Memory B cell (primary cell): ENCODE measurements around the gene PRDM5.

Source experiments
- ATAC-seq: fragments of 150-1000 bp; cut with Tn5 transposase; 2 replicates; pipeline ENCODE4 v1.10.0; 2021; ENCODE audit warnings: low read depth, mild to moderate bottlenecking, moderate library complexity
- DNase-seq, 2 donors: peaks; one replicate each; pipeline ENCODE4 v3.0.0; 2022; ENCODE audit warnings: low spot score in 2 of 2
- H3K27ac Mint-ChIP-seq: one replicate; pipeline ENCODE4 v1.8.0; 2022; ENCODE audit warnings: mild to moderate bottlenecking, moderate library complexity, mixed read lengths
- H3K27me3 Mint-ChIP-seq: one replicate; pipeline ENCODE4 v1.8.0; 2022; ENCODE audit warnings: mixed read lengths
- H3K36me3 Mint-ChIP-seq: one replicate; pipeline ENCODE4 v1.8.0; 2022; ENCODE audit warnings: mild to moderate bottlenecking, mixed read lengths
- H3K4me1 Mint-ChIP-seq: one replicate; pipeline ENCODE4 v1.8.0; 2022; ENCODE audit warnings: mixed read lengths
- H3K4me3 Mint-ChIP-seq: one replicate; pipeline ENCODE4 v1.8.0; 2022; ENCODE audit warnings: mild to moderate bottlenecking, moderate library complexity, mixed read lengths
- H3K9me3 Mint-ChIP-seq: one replicate; pipeline ENCODE4 v1.8.0; 2022; ENCODE audit warnings: mixed read lengths

The PRDM5 gene

DNA sequence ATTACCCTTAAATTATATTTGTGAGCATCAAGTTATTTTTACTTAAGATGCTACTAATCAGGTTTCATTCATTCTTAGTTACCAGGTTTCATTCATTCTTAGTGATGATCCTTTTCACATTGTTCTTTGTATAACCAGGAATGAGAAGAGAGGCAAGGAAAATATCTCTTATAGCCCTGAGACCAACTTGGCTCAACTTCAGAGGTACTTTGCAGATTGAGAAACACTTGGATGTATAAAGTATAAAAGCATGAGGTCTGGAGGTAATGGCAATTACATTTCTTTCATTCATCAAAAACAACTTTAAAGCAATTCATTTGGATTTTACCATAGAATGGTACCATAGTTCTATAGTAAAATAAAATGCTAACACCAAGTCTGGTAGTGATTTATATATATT lies 231.0 kb downstream of the PRDM5 start:
- no peak overlapping the region for H3K4me3 Mint-ChIP-seq
- no peaks in the 10 kb centered on the region for H3K36me3 Mint-ChIP-seq
- peaks cover 4% of the 10 kb centered on the region for H3K9me3 Mint-ChIP-seq
- no peak for DNase-seq
- ATAC-seq = no peak
- H3K4me1 Mint-ChIP-seq = no peaks in the 10 kb centered on the region
- H3K27me3 Mint-ChIP-seq = no peaks in the 10 kb centered on the region
- H3K27ac Mint-ChIP-seq = no peak overlapping the region

DNA sequence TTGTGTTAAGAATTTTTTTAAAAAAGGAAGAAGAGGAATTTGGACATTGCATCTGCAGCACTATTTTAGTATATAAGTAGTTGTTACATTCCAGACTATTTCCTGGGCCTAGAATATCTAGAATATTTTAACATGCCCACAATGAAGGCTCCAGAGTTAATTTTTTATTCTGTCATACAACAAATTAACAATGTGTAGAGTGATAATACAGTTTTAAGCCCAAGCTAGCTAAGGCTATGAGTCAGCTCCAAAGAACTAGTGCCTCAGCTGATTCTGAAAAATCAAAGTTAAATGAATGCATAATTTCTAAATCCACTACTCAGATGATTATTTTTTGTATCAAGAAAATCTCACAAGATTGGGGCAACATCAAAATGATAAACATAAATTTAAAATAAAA lies 231.4 kb downstream of the PRDM5 start:
- Mint-ChIP-seq H3K9me3 (peaks cover 4% of the 10 kb centered on the region), H3K4me3 (no peak overlapping the region), H3K27me3 (no peaks in the 10 kb centered on the region), H3K4me1 (no peaks in the 10 kb centered on the region), H3K36me3 (no peaks in the 10 kb centered on the region), H3K27ac (no peak overlapping the region)
- ATAC-seq (no peak), DNase-seq (no peak)

DNA sequence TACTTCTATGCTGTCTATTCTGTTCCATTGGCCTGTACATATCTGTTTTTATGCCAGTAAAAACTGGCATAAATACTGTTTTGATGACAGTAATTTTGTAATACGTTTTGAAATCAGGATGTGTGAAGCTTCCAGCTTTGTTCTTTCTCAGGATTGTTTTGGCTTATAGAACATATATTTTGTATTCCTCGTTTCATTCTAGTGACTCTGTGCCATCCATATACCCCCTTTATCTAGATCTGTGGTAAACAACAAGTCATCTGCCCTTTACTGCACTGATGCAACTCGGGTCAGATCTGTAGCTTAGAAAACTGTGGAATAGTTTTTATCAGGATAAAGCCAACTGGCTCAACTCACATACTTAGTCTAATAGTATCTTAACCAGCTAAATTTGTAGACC lies 233.7 kb downstream of the PRDM5 start:
- H3K27me3 Mint-ChIP-seq = no peaks in the 10 kb centered on the region
- peaks cover 4% of the 10 kb centered on the region for H3K9me3 Mint-ChIP-seq
- no peak overlapping the region for H3K4me3 Mint-ChIP-seq
- no peak for DNase-seq
- no peak for ATAC-seq
- no peak overlapping the region for H3K27ac Mint-ChIP-seq
- H3K36me3 Mint-ChIP-seq = no peaks in the 10 kb centered on the region
- no peaks in the 10 kb centered on the region for H3K4me1 Mint-ChIP-seq

DNA sequence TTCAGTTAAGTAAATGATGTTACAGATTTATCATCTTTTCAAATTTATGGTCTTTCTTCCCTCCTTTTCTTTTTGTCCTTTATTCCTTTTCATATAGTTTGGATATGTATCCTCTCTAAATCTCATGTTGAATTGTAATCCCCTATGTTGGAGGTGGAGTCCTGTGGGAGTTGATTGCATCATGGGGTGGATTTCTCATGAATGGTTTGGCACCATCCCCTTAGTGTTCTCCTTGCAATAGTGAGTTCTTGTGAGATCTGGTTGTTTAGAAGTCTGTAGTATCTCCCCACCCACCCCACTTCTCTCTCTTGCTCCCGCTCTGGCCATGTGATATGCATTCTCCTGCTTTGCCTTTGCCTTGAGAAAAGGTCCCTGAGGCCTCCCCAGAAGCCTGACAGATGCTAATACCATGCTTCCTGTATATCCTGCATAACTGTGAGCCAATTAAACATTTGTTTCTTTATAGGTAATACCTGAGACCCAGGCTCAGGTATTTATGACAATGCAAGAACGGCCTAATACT lies 236.7 kb downstream of the PRDM5 start:
- H3K27me3 Mint-ChIP-seq = no peaks in the 10 kb centered on the region
- ATAC-seq = no peak
- H3K4me1 Mint-ChIP-seq = no peaks in the 10 kb centered on the region
- no peak overlapping the region for H3K27ac Mint-ChIP-seq
- H3K36me3 Mint-ChIP-seq = no peaks in the 10 kb centered on the region
- DNase-seq = no peak
- H3K9me3 Mint-ChIP-seq = peaks cover 4% of the 10 kb centered on the region
- no peak overlapping the region for H3K4me3 Mint-ChIP-seq

DNA sequence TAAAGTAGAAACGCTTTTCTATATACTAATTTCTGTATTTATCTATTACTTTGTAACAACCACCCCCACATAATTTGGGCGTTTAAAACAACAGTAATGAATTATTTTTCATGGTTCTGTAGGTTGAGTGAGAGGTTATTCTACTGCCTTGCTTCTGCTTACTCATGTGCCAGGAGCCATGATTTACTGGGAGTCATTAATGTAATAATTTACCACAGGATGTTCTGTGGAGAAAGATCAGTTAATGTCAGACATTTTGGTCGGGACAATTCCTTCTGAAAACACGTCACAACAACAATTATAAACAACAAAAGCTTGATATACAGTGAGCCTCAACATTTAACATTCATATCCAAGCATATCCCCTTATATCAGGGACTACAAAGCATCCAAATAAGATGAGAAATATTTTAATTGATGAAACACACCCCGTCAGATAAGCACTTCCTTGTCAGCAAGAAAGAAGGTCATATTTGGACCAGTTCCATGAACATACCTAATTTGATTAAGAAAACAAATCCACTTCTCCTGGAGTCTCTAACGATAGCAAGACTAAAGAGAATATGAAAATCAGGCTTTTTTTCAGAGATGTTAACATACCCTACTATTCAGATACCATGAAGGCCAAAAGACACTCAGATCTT lies 238.5 kb downstream of the PRDM5 start:
- Mint-ChIP-seq H3K27ac (no peak overlapping the region), H3K9me3 (peaks cover 4% of the 10 kb centered on the region), H3K4me1 (no peaks in the 10 kb centered on the region), H3K4me3 (no peak overlapping the region), H3K36me3 (no peaks in the 10 kb centered on the region), H3K27me3 (no peaks in the 10 kb centered on the region)
- ATAC-seq (no peak), DNase-seq (no peak)

DNA sequence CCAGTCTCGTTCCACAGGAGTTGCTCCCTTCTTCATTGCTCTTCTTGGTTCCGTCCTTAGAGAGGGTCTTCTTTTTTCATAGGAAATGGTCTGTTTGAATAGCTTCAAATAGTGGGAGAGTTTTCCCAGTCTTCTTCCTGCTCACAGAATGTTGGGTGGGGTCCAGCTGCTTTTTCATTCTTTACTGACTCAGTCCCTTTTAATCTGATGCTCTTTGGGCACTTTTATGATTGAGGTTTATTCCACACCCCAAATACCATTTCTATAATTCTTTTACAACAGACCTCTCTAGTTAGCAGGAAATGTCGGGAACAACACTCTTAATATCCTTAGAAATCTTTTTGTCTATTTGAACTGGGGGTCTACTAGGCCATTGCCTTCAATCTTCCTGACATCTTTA lies 239.5 kb downstream of the PRDM5 start:
- DNase-seq (no peak), ATAC-seq (no peak)
- Mint-ChIP-seq H3K4me1 (no peaks in the 10 kb centered on the region), H3K9me3 (peaks cover 2% of the 10 kb centered on the region), H3K36me3 (no peaks in the 10 kb centered on the region), H3K27me3 (no peaks in the 10 kb centered on the region), H3K4me3 (no peak overlapping the region), H3K27ac (no peak overlapping the region)

DNA sequence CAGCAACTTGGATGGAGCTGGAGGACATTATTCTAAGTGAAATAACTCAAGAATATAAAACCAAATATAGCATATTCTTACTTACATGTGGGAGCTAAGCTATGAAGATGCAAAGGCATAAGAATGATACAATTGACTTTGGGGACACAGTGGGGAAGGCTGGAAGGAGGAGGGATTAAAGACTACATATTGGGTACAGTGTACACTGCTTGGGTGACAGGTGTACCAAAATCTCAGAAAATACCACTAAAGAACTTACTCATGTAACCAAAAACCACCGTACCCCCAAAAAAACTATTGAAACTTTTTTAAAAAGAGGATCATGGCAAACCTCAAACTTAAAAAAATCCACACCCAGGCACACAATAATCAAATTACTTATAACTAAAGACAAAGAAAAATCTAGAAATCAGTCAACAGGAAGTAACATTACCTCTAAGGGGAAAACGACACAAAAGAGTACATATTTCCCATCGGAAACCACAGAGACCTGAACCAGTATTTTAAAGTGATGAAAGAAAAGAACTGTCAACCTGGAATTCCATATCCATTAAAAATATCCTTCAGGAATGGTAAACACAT lies 241.8 kb downstream of the PRDM5 start:
- no peak for DNase-seq

DNA sequence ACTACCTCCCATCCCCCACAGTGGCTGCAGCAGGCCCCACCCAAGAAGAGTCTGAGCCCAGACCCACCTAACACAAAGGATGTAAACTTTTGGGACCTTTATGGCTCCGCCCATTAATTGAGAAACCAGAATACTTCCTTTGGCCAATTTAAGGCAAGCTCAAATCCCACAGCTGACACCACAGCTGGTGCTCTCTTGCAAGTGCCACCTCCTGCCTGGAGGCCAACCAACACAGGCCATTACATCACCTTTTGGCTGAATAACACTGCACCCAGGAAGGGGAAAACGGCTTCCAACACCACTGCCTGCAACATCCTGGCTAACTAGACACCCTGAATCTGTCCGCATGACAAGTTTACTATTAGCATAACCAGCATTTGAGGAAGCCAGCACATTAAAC lies 248.8 kb downstream of the PRDM5 start:
- no peaks in the 10 kb centered on the region for H3K4me1 Mint-ChIP-seq
- no peak for DNase-seq
- no peaks in the 10 kb centered on the region for H3K27me3 Mint-ChIP-seq
- ATAC-seq = no peak
- H3K27ac Mint-ChIP-seq = no peak overlapping the region
- H3K4me3 Mint-ChIP-seq = no peak overlapping the region
- H3K9me3 Mint-ChIP-seq = peaks cover 7% of the 10 kb centered on the region
- no peaks in the 10 kb centered on the region for H3K36me3 Mint-ChIP-seq

More for the DNA sequence above, 241.8 kb downstream of the PRDM5 start:
- Mint-ChIP-seq H3K27ac (no peak overlapping the region), H3K9me3 (peaks cover 8% of the 10 kb centered on the region), H3K36me3 (no peaks in the 10 kb centered on the region), H3K4me1 (no peaks in the 10 kb centered on the region), H3K4me3 (no peak overlapping the region), H3K27me3 (no peaks in the 10 kb centered on the region)
- ATAC-seq = no peak

DNA sequence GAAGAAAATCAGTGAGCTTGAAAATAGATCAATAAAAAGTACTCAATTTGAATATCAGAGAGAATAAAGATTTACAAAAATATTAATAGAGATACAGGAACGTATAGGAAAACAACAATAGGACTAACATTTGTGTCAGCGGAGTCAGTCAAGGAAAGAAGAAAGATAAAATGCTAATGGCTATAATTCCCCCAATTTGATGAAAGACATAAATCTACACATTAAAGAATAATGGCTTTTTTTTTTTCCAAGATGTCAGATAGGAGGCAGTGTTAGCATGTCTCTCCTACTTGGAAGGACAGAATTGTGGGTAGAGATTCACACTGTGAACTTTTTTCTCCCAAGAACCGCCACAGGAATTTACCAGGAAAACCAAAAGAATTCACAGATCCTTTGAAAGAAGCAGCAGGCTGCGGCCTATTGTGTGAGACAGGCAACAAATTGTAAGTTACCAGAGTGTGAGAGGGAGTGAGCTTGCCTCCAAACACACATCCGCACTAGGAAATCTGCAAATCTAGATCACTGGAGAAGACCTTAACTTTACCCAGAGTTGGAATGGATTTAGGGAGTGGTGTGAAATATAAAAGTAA lies 249.9 kb downstream of the PRDM5 start:
- Mint-ChIP-seq H3K9me3 (peaks cover 7% of the 10 kb centered on the region), H3K27me3 (no peaks in the 10 kb centered on the region), H3K36me3 (no peaks in the 10 kb centered on the region), H3K27ac (no peak overlapping the region), H3K4me3 (no peak overlapping the region), H3K4me1 (no peaks in the 10 kb centered on the region)
- ATAC-seq (no peak), DNase-seq (no peak)

DNA sequence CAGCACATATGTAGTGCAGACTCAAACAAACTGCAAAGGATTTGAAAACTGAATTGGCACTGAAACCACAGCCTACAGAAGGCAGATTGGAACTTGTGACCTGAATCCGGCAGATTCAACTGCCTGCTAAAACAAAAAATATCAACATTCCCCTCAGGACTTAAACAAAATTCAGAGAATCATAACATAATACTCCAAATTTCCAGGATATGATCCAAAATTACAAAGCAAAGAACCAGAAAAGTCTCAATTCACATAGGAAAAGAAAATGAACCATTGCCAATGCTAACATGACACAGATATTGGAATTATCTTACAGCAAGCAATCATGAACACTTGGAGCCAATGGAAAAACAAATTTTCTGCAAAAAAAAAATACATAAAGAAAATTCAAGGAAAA lies 250.4 kb downstream of the PRDM5 start:
- no peak overlapping the region for H3K27ac Mint-ChIP-seq
- H3K4me3 Mint-ChIP-seq = no peak overlapping the region
- H3K27me3 Mint-ChIP-seq = no peaks in the 10 kb centered on the region
- H3K9me3 Mint-ChIP-seq = peaks cover 4% of the 10 kb centered on the region
- no peaks in the 10 kb centered on the region for H3K36me3 Mint-ChIP-seq
- no peaks in the 10 kb centered on the region for H3K4me1 Mint-ChIP-seq
- DNase-seq (no peak), ATAC-seq (no peak)

DNA sequence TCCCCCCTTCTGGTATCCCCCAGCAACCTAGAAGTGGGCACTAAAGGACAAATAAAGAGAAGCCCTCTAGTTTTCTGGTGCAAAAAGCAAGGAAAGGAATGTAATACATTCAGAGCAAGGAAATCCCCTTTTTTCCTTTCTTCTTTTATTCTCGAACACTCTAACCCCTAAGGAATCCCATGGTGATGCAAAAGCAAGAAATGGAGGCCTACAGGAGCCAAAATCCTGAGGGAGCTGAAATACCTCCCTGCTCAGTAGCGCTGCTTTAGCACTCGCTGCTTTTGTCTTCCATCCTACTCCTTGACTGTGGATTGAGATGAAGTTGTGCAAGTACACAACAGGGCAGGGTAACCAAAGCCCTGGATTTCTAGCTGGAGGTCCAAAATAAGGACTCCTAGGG lies 251.0 kb downstream of the PRDM5 start:
- no peaks in the 10 kb centered on the region for H3K4me1 Mint-ChIP-seq
- ATAC-seq (no peak), DNase-seq (no peak)
- no peak overlapping the region for H3K4me3 Mint-ChIP-seq
- no peak overlapping the region for H3K27ac Mint-ChIP-seq
- no peaks in the 10 kb centered on the region for H3K36me3 Mint-ChIP-seq
- H3K9me3 Mint-ChIP-seq = peaks cover 2% of the 10 kb centered on the region
- no peaks in the 10 kb centered on the region for H3K27me3 Mint-ChIP-seq

DNA sequence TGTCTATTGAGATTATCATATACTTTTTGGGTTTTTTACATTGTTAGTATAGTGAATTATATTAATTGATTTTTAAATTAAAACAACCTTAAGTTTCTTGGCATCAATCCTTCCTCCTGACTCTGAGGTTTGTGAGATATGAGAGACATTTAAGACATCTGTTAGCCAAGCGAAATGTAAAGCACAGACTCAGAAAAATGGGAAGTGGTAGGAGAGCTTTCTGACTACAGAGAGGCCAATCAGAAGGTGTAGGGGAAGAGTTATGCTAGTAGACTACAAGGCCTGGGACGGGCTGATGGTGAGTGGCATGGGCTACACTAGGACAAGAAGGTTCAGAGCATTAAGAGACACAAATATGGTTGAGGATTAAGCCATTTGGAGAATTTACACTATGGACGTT lies 255.4 kb downstream of the PRDM5 start:
- ATAC-seq (no peak), DNase-seq (no peak)
- Mint-ChIP-seq H3K27ac (no peak overlapping the region), H3K36me3 (no peaks in the 10 kb centered on the region), H3K4me3 (no peak overlapping the region), H3K9me3 (no peaks in the 10 kb centered on the region), H3K27me3 (no peaks in the 10 kb centered on the region), H3K4me1 (no peaks in the 10 kb centered on the region)

DNA sequence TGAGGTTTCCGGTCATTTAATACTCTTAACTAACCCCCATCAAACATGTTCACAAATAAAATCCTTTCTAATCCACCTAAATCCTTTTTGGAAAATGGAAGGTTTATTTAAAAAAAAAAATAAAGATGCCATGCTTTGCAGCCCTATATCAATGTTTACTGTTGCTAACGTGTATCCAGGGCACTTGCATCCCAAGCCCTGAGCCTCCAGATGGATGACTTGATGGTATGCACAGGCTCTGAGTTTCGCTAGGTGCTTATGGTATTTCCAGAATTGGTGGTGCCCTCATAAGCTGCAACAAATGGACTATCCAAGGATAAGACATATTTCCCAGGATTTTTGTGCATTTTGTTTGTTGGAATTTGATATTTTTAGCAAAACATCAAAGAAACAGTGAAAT lies 257.7 kb downstream of the PRDM5 start:
- Mint-ChIP-seq H3K4me3 (no peak overlapping the region), H3K4me1 (no peaks in the 10 kb centered on the region), H3K36me3 (no peaks in the 10 kb centered on the region), H3K27me3 (no peaks in the 10 kb centered on the region), H3K27ac (no peak overlapping the region), H3K9me3 (no peaks in the 10 kb centered on the region)
- DNase-seq (no peak), ATAC-seq (no peak)

DNA sequence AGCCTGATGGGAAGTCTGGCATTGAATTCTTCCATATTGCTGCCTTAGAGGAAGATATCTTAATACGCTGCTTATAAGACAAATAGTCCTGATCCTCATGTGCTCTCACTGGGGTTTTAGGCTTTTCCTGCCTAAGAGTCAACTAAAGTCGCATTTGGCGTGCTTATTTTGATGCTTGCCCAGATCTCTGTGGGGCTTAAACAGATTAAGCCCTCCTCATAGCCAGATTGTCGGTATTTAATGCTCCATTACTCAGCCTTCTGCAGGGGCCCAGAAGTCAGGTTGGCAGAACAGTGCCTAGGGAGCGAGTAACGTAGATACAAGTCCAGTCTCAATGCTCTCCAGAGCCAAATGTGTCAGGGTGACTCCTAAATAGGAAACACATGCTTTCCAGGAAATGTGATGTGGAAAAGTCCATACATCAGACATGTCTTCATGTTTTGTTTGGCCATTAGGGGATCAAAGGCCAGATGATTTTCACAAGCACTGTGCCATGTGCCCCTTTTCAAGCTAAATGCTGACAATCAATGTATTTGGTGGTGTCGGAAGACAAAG lies 262.8 kb downstream of the PRDM5 start:
- no peak for ATAC-seq
- no peak for DNase-seq
- peaks cover 2% of the 10 kb centered on the region for H3K9me3 Mint-ChIP-seq
- H3K27me3 Mint-ChIP-seq = no peaks in the 10 kb centered on the region
- H3K4me3 Mint-ChIP-seq = no peak overlapping the region
- H3K4me1 Mint-ChIP-seq = no peaks in the 10 kb centered on the region
- H3K36me3 Mint-ChIP-seq = no peaks in the 10 kb centered on the region
- H3K27ac Mint-ChIP-seq = no peak overlapping the region
